Measurements from ENCODE around the gene TPGS1.

Gene TPGS1

DNA sequence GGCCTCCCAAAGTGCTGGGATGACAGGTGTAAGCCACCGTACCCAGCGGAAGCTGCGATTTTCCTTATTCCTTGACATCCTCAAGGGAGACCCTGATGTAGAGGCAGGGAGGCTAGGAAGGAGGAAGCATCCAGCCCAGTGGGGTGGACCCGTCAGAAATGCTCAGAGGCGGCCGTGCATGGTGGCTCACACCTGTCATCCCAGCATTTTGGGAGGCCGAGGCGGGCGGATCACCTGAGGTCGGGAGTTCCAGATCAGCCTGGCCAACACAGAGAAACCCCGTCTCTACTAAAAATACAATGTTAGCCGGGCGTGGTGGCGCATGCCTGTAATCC, 48.1 kb downstream of the TPGS1 start:
- DNase-seq (ENCODE audit: insufficient read length) (no peak), FAIRE-seq (no peak)
- no peak for TF ChIP-seq POLR2A (IDR thresholded peaks at IDR 0.05; ENCODE audit: low read depth, low read length)
- no peak for TF ChIP-seq TAF1 (IDR thresholded peaks at IDR 0.05; ENCODE audit: borderline replicate concordance, low read depth, low read length)
- TF ChIP-seq POLR2AphosphoS5 (IDR thresholded peaks at IDR 0.05; ENCODE audit: low read depth, low read length), result no peak

DNA sequence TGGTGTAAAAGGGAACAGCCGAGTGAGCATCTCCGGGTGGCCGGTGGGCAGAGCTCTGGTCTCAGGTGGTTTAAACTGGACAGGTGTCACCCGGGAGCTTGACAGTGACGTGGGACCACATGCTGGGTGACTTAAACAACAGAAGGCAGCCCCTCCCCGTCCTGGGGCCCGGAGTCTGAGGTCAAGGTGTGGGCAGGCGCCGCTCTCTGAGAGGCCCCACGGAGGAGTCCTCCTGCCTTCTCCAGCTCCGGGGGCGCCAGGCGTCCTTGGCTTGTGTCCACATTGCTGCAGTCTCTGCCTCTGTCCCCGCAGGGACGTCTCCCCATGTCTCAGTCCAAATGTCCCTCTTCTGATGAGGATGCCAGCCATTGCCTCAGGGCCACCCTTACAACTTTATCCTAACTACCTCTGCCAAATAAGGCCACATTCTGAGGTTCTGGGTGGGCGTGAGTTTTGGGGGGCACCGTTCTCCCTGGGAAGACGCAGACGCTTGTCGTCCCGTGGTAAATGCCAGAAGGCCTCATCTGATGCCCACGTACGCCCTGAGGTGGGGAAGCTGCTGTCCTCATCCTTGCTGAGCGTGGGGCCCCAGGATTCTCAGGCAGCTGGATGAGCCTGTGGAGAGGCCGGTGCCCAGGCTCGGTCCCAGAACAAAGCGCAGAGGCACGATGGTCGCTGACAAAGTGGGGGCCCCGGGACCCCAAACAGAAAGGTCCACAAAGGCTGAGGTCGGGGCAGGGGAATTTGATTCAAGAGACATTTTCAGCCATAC, 49.5 kb downstream of the TPGS1 start:
- FAIRE-seq (no peak), DNase-seq (ENCODE audit: insufficient read length) (no peak)
- TF ChIP-seq POLR2A (IDR thresholded peaks at IDR 0.05; ENCODE audit: low read depth, low read length) (no peak), TAF1 (IDR thresholded peaks at IDR 0.05; ENCODE audit: borderline replicate concordance, low read depth, low read length) (no peak), POLR2AphosphoS5 (IDR thresholded peaks at IDR 0.05; ENCODE audit: low read depth, low read length) (no peak)

DNA sequence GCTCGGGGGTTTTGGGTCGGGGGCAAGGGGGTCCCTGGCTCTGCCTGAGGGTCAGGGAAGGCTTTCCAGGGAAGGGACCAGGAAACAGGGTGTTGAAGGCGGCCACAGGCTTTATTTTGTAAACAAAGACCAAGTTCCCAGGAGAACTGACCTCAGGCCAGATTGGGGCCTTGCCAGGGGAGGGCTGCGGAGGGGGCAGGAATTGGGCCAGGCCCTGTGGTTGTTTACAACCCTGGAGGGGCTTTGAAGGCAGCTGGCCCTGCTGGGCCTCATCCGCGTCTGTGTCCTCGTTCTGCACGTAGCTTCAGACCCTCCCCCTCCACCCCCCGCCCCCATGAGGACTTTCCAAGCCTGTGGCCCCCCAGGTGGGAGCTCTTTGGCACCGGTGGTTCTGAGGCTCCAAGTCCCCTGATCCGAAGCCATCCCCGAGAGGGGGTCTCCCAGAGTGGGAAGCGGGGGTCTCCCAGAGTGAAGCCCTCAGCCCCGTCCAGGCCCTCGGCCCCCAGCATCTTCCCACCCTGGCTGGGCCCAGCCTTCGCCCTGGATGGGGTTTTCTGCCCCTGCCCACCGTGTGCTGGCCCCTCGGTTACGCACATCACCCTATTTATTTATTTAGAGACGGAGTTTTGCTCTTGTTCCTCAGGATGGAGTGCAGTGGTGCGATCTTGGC, 51.6 kb downstream of the TPGS1 start:
- TF ChIP-seq TAF1 (IDR thresholded peaks at IDR 0.05; ENCODE audit: borderline replicate concordance, low read depth, low read length), result no peak
- TF ChIP-seq POLR2A (IDR thresholded peaks at IDR 0.05; ENCODE audit: low read depth, low read length), result no peak
- TF ChIP-seq POLR2AphosphoS5 (IDR thresholded peaks at IDR 0.05; ENCODE audit: low read depth, low read length), result no peak
- DNase-seq (ENCODE audit: insufficient read length) (no peak), FAIRE-seq (no peak)

DNA sequence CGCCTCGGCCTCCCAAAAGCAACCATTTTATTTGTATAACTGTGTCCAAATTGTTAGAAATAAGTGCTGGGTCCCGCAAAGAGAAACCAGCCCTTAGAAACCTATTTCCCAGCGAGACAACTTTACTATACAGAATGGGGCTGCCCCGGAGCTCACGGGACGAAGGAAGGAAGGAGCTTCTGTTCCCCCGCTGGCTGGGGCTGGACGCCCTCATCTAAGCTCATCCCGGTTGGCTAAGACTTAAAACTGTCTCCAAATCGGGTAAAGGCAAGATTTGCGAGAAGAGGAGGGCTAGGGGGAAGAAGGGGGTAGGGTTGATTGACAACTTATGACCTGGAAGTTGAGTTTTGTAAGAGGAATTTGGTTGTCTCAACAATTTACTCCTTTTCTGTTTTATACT, 52.8 kb downstream of the TPGS1 start:
- FAIRE-seq, result no peak

DNA sequence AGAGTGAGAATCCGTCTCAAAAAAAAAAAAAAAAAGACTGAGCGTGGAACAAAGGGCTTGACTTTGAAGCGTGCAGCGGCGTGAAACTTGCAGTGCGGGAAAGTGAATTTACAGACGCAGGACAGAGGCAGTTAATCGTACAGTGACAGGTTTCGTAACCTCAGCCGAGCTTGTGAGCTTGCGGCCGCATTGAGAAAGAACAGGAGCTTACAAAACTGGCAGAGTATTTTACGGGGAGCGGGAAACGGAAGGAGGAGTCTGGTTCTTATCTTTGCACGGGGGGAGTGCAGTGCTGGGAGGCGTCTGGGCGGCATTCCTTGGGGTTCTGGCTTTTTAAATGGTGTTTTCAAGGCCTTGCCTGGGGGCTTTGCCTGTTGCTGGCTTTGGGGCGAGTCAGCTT, 59.1 kb downstream of the TPGS1 start:
- no peak for FAIRE-seq
- TF ChIP-seq TAF1 (IDR thresholded peaks at IDR 0.05; ENCODE audit: borderline replicate concordance, low read depth, low read length) (no peak), POLR2A (IDR thresholded peaks at IDR 0.05; ENCODE audit: low read depth, low read length) (no peak)
- no peak for DNase-seq (ENCODE audit: insufficient read length)

More for the DNA sequence above, 52.8 kb downstream of the TPGS1 start:
- no peak for TF ChIP-seq POLR2AphosphoS5 (IDR thresholded peaks at IDR 0.05; ENCODE audit: low read depth, low read length)
- TF ChIP-seq POLR2A (IDR thresholded peaks at IDR 0.05; ENCODE audit: low read depth, low read length), result no peak
- TF ChIP-seq TAF1 (IDR thresholded peaks at IDR 0.05; ENCODE audit: borderline replicate concordance, low read depth, low read length), result no peak
- DNase-seq (ENCODE audit: insufficient read length), result no peak

DNA sequence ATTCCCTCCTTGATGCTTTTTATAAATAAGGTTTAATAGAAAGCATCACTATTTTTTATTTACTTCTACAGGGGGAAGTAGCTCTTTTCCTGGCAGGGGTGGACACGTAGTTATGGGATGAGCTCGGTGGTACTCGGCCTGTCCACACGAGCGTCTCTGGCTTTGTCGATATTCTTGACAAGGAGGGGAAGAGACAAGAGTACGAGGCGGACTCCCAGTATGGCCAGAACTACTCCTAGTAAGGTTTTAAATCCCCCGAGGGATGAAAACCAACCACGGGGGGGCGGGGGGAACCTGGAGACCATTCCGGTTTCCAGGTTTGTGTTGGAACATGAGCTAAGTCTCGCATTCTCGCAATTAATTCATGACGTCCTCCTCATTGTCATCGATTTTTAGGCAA, 59.5 kb downstream of the TPGS1 start:
- no peak for TF ChIP-seq POLR2A (IDR thresholded peaks at IDR 0.05; ENCODE audit: low read depth, low read length)
- no peak for TF ChIP-seq POLR2AphosphoS5 (IDR thresholded peaks at IDR 0.05; ENCODE audit: low read depth, low read length)
- TF ChIP-seq TAF1 (IDR thresholded peaks at IDR 0.05; ENCODE audit: borderline replicate concordance, low read depth, low read length), result no peak
- DNase-seq (ENCODE audit: insufficient read length) (no peak), FAIRE-seq (no peak)

DNA sequence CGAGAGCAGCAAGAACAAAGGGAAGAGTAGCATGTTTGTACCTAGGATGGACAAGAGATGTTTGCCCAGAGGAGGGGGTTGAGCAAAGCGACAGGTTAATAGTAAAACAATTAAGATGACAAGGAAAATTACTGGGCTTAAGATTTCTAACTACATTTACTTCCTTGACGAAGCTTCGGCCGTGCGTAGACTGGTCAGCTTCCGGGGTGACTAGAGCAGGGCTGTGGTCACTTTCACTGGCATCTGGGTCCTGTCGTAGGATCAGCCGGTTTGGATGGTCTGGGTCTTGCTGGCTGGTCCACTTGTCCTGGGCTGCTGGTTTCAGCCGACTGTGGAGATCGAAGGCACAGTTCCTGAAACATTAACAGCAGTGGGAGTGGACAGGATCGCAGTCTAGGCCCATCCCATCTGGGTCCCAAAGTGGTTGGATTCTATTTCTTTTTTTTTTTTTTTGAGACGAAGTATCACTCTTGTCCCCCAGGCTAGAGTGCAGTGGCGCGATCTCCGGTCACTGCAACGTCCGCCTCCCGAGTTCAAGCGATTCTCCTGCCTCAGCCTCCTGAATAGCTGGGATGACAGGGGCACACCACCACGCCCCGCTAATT, 60.1 kb downstream of the TPGS1 start:
- FAIRE-seq, result no peak

More for the DNA sequence above, 60.1 kb downstream of the TPGS1 start:
- no peak for DNase-seq (ENCODE audit: insufficient read length)
- TF ChIP-seq POLR2A (IDR thresholded peaks at IDR 0.05; ENCODE audit: low read depth, low read length) (no peak), POLR2AphosphoS5 (IDR thresholded peaks at IDR 0.05; ENCODE audit: low read depth, low read length) (no peak), TAF1 (IDR thresholded peaks at IDR 0.05; ENCODE audit: borderline replicate concordance, low read depth, low read length) (no peak)

Measured in GM12892 (cell line).